OCI-LY3 (cell line): ENCODE results near the gene MACROD2.

ENCODE experiments used
- H2AFZ ChIP-seq: fragments of 200-600, 300-600 bp; shearing (Covaris generic); 2 replicates; pipeline ENCODE4 v1.6.0; 2014; ENCODE audit warnings: antibody characterized with exemption, low read depth, low read length
- H3K27ac ChIP-seq: fragments of 200-600, 300-600 bp; sonication (generic); 2 replicates; pipeline ENCODE4 v1.5.1; 2014; ENCODE audit warnings: mild to moderate bottlenecking, low read length, moderate library complexity, mixed read lengths
- H3K27me3 ChIP-seq: fragments of 200-600, 300-600 bp; sonication (generic); 2 replicates; pipeline ENCODE4 v1.6.1; 2014; ENCODE audit warnings: low read depth, low read length, mixed read lengths
- H3K36me3 ChIP-seq: fragments of 200-600, 300-600 bp; sonication (generic); replicated peaks from 2 replicates; pipeline ENCODE3; 2014; ENCODE audit warnings: low read depth, low read length, mixed read lengths
- H3K4me1 ChIP-seq: fragments of 300-600, 200-600 bp; sonication (generic); 2 replicates; pipeline ENCODE4 v1.6.1; 2014; ENCODE audit warnings: low read length, mixed read lengths
- H3K4me2 ChIP-seq: fragments of 200-600, 300-600 bp; sonication (generic); 2 replicates; pipeline ENCODE4 v1.6.1; 2014; ENCODE audit warnings: low read length, mixed read lengths
- H3K4me3 ChIP-seq: fragments of 300-600, 200-600 bp; sonication (generic); 2 replicates; pipeline ENCODE4 v1.5.1; 2014; ENCODE audit warnings: antibody characterized with exemption, mild to moderate bottlenecking, low read length, moderate library complexity
- H3K79me2 ChIP-seq: fragments of 300-600, 200-600 bp; shearing (Covaris generic); 2 replicates; pipeline ENCODE4 v1.6.1; 2014; ENCODE audit warnings: mild to moderate bottlenecking, low read length, mixed read lengths
- H3K9ac ChIP-seq: fragments of 300-600, 200-600 bp; shearing (Covaris generic); 2 replicates; pipeline ENCODE4 v1.6.0; 2014; ENCODE audit warnings: mild to moderate bottlenecking, low read length, moderate library complexity
- H3K9me3 ChIP-seq: fragments of 200-600, 300-600 bp; shearing (Covaris generic); 2 replicates; pipeline ENCODE4 v1.6.1; 2014; ENCODE audit warnings: low read length, mixed read lengths; ENCODE audit not compliant: insufficient read depth
- H4K20me1 ChIP-seq: fragments of 200-600, 300-600 bp; sonication (generic); 2 replicates; pipeline ENCODE4 v1.6.1; 2016; ENCODE audit warnings: low read length, mixed read lengths; ENCODE audit not compliant: insufficient read depth
- CTCF ChIP-seq: fragments of 200-600, 300-600 bp; sonication (generic); IDR thresholded peaks from 2 replicates; pipeline ENCODE4 v1.5.1; 2014; ENCODE audit warnings: antibody characterized with exemption, low read length, low read depth
- EZH2phosphoT487 ChIP-seq: fragments of 200-600 bp; shearing (Covaris generic); IDR thresholded peaks from 2 replicates; pipeline ENCODE4 v1.6.1; 2018; ENCODE audit warnings: antibody characterized with exemption, mixed run types, low read depth

MACROD2 gene

GRCh38 chr20:14518648-14519047 is 523.3 kb downstream of the MACROD2 start:
- peaks cover 7% of the 10 kb centered on the region for H3K4me1 ChIP-seq
- no peaks in the 10 kb centered on the region for H3K9me3 ChIP-seq
- H3K4me3 ChIP-seq = no peak overlapping the region
- no peak overlapping the region for H2AFZ ChIP-seq
- no peak overlapping the region for H3K4me2 ChIP-seq
- no peak for TF ChIP-seq CTCF
- TF ChIP-seq EZH2phosphoT487 = no peak
- no peaks in the 10 kb centered on the region for H3K36me3 ChIP-seq
- H4K20me1 ChIP-seq = no peaks in the 10 kb centered on the region
- no peak overlapping the region for H3K9ac ChIP-seq
- H3K79me2 ChIP-seq = no peaks in the 10 kb centered on the region
- no peak overlapping the region for H3K27ac ChIP-seq
- H3K27me3 ChIP-seq = no peaks in the 10 kb centered on the region

GRCh38 chr20:14521016-14521415 is 525.7 kb downstream of the MACROD2 start:
- Histone ChIP-seq H4K20me1 (no peaks in the 10 kb centered on the region), H3K27ac (no peak overlapping the region), H3K4me3 (no peak overlapping the region), H3K4me2 (no peak overlapping the region), H3K36me3 (no peaks in the 10 kb centered on the region), H2AFZ (no peak overlapping the region), H3K9ac (no peak overlapping the region), H3K9me3 (no peaks in the 10 kb centered on the region), H3K27me3 (no peaks in the 10 kb centered on the region), H3K4me1 (no peaks in the 10 kb centered on the region), H3K79me2 (no peaks in the 10 kb centered on the region)
- no peak for TF ChIP-seq CTCF
- TF ChIP-seq EZH2phosphoT487 = no peak

- Histone ChIP-seq H3K79me2 (no peaks in the 10 kb centered on the region), H3K27me3 (no peaks in the 10 kb centered on the region), H3K4me1 (no peaks in the 10 kb centered on the region), H3K4me3 (no peak overlapping the region), H3K27ac (no peak overlapping the region), H3K9ac (no peak overlapping the region), H3K4me2 (no peak overlapping the region), H2AFZ (no peak overlapping the region), H3K36me3 (no peaks in the 10 kb centered on the region), H4K20me1 (no peaks in the 10 kb centered on the region), H3K9me3 (no peaks in the 10 kb centered on the region)
- TF ChIP-seq EZH2phosphoT487 (no peak), CTCF (no peak)
Observed at GRCh38 chr20:14521436-14521835, 526.1 kb downstream of the MACROD2 start.

GRCh38 chr20:14522595-14522994 is 527.3 kb downstream of the MACROD2 start:
- Histone ChIP-seq H2AFZ (no peak overlapping the region), H4K20me1 (no peaks in the 10 kb centered on the region), H3K4me3 (no peak overlapping the region), H3K27ac (no peak overlapping the region), H3K36me3 (no peaks in the 10 kb centered on the region), H3K9ac (no peak overlapping the region), H3K4me1 (no peaks in the 10 kb centered on the region), H3K4me2 (no peak overlapping the region), H3K27me3 (no peaks in the 10 kb centered on the region), H3K79me2 (no peaks in the 10 kb centered on the region), H3K9me3 (no peaks in the 10 kb centered on the region)
- no peak for TF ChIP-seq CTCF
- TF ChIP-seq EZH2phosphoT487 = no peak
